NCI-H1417 (cell line): ENCODE results near the gene PLEKHA5.
"Not testable (repeated sequence)": the region's sequence is repeated elsewhere in the genome, so short reads cannot be mapped to it uniquely, and the experiment has no call there.

ENCODE experiments used
- DNase-seq, 3 experiments: peaks; one replicate each; lab custom pipeline; 2025; lab: John Stamatoyannopoulos, UW

Gene PLEKHA5

GRCh38 chr12:19169222-19169621 lies 39.7 kb downstream of the PLEKHA5 start:
- DNase-seq = no peak

- DNase-seq = not testable (repeated sequence)
Measured at GRCh38 chr12:19170286-19170685, 40.8 kb downstream of the PLEKHA5 start.

- peak in 2 of 3 experiments; percentile 12 to 68 for DNase-seq
Measured at GRCh38 chr12:19171731-19172130, 42.2 kb downstream of the PLEKHA5 start.

- DNase-seq = no peak
Measured at GRCh38 chr12:19177754-19178153, 48.2 kb downstream of the PLEKHA5 start.

DNA sequence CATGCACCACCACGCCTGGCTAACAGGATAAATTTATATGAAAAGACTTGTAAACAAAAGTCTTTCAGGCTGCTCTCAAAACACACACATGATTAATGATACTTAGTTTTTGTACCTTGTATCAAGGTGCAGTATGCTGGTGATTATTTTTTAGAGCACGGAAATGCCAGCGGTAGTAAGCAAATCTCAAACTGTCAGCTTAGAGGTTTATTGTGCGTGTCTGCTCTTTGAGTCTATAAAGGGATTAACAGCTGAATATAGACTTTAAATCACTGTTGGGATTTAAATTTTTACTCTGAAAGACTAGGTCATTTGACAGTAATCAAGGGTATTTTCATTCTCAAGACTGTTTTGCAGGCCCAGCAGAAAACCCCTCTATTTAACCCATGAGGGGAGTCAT lies 50.5 kb downstream of the PLEKHA5 start:
- DNase-seq = peak in 1 of 3 experiments; percentile 28

GRCh38 chr12:19181666-19182426 lies 52.3 kb downstream of the PLEKHA5 start:
- DNase-seq = peak in 1 of 3 experiments; percentile 38

DNA sequence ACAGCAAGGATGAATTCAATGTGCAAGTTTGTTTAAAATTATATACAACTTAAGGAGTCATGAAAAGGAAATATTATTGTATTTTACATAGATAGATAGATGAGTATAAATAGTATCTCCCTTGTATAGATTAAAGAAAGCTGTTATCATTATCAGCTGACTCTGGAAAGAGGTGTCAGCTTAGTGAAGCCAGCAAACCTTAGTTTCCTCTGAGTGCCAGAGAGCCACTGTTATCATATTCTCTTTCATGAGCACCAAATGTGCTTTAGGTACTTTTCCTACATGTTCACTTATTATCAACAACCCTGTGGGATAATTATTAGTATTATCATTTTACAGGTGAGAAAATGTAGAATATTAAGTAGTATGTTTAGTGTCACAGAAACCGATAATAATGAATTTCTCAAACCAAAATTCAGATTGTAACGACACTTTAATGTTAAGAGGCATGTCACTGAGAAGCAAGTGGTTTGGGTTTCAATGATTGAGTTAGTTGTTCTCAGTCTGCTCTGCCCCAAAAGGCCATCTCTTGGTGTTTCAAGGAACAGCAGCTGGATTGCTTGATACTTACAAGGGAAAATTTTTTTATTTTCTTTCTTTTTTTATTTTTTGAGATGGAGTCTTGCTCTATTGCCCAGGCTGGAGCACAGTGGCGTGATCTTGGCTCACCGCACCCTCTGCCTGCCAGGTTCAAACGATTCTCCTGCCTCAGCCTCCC lies 53.7 kb downstream of the PLEKHA5 start:
- DNase-seq = no peak

- DNase-seq = no peak
Measured at GRCh38 chr12:19185262-19185929, 55.9 kb downstream of the PLEKHA5 start.

DNA sequence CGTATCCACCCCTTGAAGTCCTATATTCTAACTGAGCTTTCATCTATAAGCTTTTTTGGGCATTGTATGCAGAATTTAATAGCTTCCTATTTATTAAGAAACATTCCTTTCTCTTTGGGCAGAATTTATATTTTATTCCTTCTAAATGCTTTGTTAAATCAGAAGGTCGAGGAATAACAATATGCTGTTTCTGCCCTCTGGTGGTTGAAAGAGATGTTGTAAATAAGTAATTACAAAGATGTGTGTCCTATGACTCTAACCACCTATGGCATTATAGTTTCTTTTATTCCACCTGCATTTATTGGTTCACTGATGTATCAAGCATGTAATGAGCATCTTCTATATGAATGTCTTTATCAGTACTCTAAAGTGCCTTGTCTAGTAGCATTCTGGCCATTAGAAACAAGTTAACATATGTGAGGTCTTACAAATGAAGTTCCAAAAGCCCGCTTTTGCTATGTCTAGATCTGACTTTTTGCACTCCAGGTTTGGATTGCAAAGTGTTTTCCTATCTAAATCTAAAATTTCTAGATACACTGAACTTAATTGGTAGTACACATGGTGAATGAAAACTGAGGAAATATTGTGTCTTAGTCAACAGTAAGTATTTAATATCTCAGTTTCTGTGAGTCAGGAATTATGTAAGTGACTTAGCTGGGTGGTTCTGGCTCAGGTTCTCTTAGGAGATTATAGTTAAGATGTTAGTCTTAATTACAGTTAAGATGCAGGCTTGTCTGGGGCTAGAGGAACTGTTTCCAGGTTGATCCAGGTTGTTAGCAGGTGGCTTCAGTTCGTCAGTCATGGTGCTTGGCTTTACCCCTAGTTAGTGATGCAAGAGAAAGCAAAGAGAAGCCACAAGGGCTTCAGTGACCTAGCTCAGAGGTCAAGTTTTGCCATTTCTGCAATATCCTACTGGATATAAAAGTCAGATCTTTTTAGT lies 57.5 kb downstream of the PLEKHA5 start:
- peak; percentile 38 to 80 (median 63) for DNase-seq

DNA sequence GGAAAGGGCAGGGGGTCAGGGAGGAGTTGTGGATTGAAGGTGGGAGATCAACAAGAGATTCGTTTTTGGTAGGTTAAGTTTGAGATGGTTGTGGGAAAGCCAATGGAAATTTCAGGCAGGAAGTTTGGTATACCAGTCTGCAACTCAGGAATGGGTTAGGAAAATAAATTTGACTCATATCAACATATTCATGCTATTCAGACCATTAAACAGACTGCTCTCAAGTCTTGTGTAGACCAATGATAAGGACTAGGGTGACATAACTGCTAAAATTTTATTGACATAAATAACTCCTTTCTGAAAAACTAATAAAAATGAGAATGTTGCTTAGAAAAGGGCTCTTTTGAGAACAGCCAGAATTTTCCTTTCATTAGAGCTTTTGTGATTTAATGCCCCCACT lies 60.0 kb downstream of the PLEKHA5 start:
- DNase-seq = no peak

GRCh38 chr12:19190292-19191031 lies 60.9 kb downstream of the PLEKHA5 start:
- no peak for DNase-seq

DNA sequence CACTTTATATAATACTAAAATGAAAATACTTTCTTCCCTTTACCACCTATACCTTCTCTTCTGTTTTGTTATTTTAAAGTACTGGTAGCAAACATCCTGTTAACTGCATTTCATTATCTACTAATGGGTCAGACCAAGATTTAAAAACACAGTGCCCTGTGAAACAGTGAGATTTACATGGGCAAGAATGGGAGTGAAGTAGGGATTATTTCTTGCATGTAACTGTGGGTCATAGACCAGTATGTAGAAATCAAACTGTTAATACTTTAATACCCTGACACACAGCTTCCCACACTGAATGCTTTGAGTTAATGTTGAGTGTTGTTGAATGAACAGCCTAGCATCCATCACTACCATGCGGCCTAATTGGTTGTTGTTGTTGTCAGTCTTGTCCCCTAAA lies 61.6 kb downstream of the PLEKHA5 start:
- DNase-seq = no peak

DNA sequence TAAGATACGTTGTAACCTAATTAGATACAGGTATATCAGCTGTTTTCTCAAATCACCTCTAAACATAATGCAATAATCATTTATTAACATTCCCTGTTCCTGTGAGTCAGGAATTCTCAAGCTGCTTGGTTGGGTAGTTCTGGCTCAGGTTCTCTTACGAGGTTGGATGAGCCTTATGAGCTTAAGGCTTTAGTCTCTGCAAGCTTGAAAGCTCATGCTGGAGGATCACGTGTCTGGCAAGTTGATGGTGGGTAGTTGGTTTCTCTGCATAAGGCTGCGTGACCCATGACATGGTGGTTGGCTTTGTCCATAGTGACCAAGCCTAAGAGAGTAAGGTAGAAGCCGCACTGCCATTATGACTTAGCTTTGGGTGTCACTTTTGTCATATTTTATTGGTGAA lies 62.0 kb downstream of the PLEKHA5 start:
- no peak for DNase-seq

- DNase-seq = no peak
Measured at GRCh38 chr12:19192710-19193109, 63.2 kb downstream of the PLEKHA5 start.

DNA sequence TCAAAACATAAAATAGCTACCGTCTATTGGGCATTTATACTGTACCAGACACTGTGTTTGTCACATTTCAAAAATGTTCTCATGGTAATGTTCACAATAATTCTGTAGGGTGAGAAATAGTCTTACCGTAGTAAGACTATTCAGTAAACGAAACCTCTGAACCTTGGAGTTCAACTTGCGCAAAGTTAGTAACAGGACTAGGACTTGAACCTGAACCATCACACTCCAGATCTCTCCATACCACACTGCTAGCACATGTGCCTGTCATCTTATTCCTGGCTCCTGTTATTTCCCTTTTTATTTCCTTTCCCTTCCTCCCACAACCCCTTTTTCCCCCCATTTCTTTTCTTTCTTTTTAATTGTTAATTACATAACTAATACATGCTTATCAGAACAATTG lies 65.4 kb downstream of the PLEKHA5 start:
- no peak for DNase-seq

DNA sequence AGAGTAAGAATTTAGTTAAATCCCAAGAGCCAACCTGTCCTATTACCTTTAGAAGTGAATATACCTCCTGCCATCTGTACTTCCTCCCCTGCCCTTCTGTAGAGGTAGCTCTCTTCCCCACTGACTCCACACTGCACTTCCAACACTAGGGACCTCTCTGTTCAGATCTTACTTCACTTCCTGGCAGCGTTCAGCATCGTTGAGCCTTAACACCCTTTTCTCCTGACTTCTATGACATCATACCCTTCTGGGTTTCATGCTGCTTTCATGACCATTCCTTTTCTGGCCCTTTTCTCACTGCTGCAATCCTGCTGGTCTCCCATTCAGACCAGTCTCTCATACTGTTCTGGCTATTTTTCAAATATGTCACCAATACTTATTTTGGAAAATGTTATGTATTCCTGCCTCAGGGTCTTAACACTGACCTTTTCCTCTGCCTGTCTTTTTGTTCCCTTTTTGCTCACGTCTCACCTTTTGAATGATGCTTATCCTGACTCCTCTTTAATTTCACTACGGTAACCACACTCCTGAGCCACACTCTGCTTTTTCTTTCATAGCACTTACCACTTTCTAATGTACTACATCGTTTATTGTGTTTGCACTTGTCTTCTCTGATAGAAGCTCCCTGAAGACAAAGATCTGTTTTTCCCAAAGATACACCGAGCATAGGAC lies 67.6 kb downstream of the PLEKHA5 start:
- peak in 2 of 3 experiments; percentile 29 to 72 for DNase-seq

DNA sequence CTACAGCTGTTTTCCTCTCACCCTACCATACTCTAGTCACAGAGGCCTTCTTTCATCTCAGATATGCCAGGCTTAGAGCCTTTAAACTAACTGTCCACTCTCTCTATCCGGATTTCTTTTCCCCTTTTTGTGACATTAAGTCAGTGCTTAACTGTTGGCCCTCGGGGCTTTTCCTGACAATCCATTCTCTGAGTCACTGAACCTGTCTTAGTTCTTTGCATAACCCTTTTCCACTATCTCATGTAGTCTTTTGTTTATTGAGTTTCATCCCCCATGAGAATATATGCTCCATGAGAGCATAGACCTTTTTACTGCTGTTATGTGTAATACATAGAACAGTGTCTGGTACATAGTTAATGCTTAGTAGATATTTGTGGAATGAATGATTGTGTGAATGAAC lies 68.7 kb downstream of the PLEKHA5 start:
- no peak for DNase-seq

GRCh38 chr12:19199332-19199731 lies 69.8 kb downstream of the PLEKHA5 start:
- no peak for DNase-seq

- no peak for DNase-seq
Measured at GRCh38 chr12:19200261-19200660, 70.7 kb downstream of the PLEKHA5 start.

DNA sequence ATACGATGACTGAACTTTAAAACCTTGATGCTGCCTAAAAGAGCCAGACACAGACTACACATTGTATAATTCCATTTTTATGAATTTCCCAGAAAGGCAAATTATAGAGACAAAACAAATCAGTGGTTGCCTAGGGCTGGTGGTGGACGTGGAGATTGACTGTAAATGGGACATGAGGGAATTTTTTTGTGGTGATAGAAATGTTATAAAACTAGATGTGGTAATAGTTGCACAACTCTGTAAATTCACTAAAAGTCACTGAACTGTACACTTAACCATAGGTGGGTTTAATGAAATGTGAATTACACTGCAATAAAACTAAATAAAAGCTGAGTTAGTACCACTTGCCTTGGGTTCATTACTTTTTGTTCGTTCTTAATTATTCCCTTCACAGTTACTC lies 72.1 kb downstream of the PLEKHA5 start:
- no peak for DNase-seq
